GM21576 (cell line): ENCODE results near the gene STAP1.
"Not testable (repeated sequence)": the region's sequence is repeated elsewhere in the genome, so short reads cannot be mapped to it uniquely, and the experiment has no call there.

Source experiments
- ATAC-seq: cut with Tn5 transposase; IDR thresholded peaks from one replicate; pipeline ENCODE4 v1.9.1; 2021; ENCODE audit warnings: mild to moderate bottlenecking, moderate library complexity; ENCODE audit not compliant: unreplicated experiment

STAP1 gene

GRCh38 chr4:67615119-67615518 lies 56.6 kb downstream of the STAP1 start:
- no peak for ATAC-seq

DNA sequence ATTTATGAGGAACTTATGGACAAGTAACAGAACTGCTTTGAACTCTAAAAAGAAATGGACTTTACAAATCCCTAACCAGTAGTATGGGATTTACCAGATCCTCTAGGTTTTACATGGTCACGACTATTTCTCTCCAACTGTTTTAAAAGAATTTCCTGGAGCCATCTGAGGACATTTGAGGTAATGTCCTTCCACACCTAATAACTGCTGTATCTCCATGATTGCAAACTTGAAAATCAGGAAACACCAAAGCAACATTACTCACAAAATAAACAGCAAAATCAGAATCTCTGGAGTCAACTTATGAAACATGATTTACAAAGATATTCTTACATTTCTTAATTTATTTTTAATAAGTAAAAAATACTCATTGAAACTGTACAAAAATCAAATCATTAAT lies 58.0 kb downstream of the STAP1 start:
- no peak for ATAC-seq

- no peak for ATAC-seq
These were observed 66.4 kb downstream of the STAP1 start for GRCh38 chr4:67624939-67625338.

- ATAC-seq: peak; percentile 49
These were observed 74.0 kb downstream of the STAP1 start for GRCh38 chr4:67632492-67632891.

GRCh38 chr4:67634741-67635140 lies 76.2 kb downstream of the STAP1 start:
- no peak for ATAC-seq

DNA sequence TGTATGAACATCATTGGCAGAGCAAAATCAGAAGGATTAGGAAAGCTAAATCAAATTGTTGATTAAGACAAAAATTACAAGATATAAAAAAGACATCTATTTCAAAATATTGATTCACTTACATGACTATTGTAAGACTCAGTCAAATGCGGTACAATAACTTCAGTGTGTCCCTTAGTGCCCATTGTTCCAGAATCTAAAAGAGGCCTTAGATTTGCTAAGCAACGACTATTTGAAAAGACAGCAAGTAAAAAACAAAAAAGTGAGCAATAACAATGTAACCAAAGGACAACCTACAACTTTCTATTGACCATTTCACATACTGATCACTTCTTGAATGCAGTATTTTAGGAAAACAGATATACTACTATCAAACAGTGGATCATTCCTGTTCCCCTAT lies 76.8 kb downstream of the STAP1 start:
- ATAC-seq: no peak

- ATAC-seq: not testable (repeated sequence)
These were observed 78.5 kb downstream of the STAP1 start for GRCh38 chr4:67636978-67637377.

DNA sequence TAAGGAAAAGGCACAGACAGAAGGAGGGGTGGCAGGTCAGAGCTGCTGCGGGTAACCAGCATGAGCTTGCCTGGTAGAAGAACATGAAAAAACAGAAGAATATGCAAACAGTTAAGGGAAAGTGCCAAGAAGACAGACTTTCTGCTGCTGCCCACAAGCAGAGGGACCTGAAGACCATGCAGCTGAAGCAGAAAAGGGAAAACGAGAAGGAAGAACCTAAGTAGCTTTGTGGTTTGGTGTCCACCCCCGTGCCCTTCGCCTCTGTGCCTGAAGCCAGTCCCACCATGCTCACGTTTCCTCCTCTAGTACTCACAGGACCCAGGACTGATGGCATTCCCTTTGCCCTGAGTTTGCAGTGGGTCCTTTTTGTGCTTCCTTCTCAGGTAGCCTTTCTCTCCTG lies 79.6 kb downstream of the STAP1 start:
- peak; percentile 49 for ATAC-seq

DNA sequence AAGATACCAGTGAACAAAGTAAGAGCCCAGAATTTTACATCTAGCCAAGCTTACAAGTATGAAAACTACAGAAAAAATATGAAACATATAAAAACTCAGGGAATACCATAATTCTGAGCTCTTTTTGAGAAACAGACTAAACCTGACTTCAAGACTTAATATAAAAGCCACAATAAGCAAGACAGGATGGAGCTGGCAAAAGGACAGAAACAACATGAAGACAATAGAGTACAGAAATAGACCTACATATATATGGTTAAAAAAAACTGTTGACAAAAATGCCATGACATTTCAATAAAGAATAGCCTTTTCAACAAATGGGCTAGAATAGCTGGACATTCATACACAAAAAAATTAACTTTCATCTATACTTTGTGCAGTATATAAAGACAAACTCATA lies 93.0 kb downstream of the STAP1 start:
- no peak for ATAC-seq
